HG03439 (cell line): ENCODE data around the gene TMPRSS11A.

ENCODE experiments used
- ATAC-seq: cut with Tn5 transposase; IDR thresholded peaks from one replicate; pipeline ENCODE4 v1.9.1; 2021; ENCODE audit warnings: mild to moderate bottlenecking, moderate library complexity; ENCODE audit not compliant: unreplicated experiment

Gene TMPRSS11A

DNA sequence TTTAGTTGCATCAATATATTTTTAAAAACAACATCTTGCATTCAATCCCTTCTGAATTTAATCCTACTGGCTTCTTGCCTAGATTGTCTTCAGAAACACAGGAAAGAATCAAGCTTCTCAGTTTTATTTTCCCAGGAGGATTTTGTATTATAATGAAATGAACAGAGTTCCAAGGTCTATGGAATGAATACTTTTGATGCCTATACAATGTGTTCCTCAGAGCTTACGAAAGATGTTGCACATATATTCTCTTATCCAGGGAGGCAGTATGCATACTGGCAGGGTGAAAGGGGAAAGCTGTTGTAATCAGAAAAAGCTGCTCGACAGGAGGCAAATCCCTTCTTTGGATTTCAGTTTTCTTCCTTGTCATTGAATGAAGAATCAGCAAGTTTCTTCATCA lies 88.3 kb downstream of the TMPRSS11A start:
- ATAC-seq = no peak

DNA sequence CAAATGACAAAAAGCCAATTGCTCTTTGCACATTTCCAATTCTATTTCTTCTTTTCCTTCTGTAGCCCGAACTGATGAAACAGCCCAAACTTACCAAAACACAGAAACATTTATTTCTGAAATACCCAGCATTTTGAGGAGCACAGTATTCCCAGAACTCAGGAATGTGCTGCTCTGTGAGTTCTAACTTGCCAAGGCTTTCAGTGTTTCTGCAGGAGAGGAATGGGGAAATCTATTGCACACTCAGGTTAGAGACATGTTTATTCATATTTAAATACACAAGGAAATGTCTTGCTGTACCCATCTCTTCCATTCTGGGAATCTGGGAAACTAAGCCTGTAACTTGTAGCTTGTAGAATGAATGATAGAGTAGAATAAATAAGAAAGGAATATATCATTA lies 90.2 kb downstream of the TMPRSS11A start:
- ATAC-seq = no peak

DNA sequence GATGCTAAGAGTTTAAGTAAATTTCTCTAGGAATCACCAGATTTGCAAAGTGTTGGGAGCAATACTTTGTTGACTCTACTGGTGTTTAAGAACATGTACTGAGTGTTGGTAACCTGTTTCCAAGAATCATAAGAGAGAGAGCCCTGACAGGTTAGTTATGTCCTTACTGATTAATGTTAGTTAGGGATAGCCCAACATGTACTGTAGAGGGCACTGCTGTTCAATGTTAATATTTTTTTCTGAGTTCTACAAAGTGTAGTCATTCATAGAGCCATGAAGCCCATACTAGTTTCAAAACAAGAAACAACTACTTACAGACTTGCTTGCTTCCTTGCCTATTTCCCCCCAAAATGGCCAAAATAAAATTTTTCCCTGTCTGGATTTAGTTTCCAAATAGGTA lies 91.4 kb downstream of the TMPRSS11A start:
- ATAC-seq = peak; percentile 75

DNA sequence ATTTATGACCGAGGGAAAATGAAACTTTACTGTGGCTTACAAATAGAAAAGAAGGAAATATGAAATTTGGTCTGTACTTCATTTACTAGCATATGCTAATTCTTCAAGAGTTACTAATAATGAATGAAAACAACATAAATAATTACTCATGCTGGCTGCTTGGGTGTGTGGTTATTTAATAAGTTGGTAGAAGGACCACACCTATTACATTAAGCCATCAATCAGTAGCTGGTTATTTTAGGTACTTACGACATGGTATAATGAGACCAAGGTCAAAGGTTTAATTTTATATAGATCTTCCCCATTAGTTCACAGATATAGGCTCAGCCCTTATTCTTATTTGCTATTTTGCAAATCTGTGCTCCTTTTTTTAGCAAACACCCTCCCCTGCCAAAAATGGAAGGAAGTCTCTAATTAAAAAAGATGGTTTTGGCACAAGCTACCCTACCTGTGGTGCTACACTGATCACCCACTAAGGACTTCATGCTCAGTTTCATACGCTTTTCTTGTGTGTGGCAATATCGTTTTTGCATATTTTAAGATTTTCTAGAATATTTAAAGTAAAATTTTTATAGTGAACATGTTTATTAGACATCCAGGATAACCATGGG lies 93.6 kb downstream of the TMPRSS11A start:
- no peak for ATAC-seq

DNA sequence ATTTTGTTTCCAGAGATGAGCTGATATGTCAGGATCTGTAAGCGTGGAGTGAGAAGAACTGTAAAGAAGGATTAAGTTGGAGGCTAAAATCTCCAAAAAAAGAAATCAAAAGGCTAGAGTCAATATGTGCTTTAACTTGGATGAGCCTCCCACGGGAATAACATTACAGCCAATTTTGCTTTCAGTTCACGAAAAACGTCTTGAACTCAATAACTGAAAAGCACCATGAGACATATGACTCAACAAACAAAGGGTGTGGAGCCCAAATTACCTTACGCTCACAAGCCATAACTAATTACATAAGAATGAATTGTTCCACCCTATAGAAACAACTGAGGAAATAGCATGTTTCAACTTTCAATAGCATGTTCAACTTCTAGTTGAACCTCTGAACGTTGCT lies 101.8 kb downstream of the TMPRSS11A start:
- ATAC-seq = no peak
